Karpas-422 (cell line): ENCODE data around the gene PDE11A. TPM values are rescaled to one million over a fixed set of nuclear protein-coding genes. Genes with fewer than 3 reads are reported as not detected.

Source experiments
- DNase-seq: peaks from one replicate; pipeline ENCODE4 v3.0.0-alpha.2; 2015
- H2AFZ ChIP-seq: fragments of 200-600 bp; sonication (generic); 2 replicates; pipeline ENCODE4 v1.6.1; 2014; ENCODE audit warnings: antibody characterized with exemption, low read length, mixed read lengths
- H3K27ac ChIP-seq: fragments of 200-600 bp; sonication (generic); 2 replicates; pipeline ENCODE4 v1.5.1; 2014; ENCODE audit warnings: mild to moderate bottlenecking, low read length, moderate library complexity
- H3K27me3 ChIP-seq: fragments of 200-600 bp; sonication (generic); 2 replicates; pipeline ENCODE4 v1.6.1; 2014; ENCODE audit warnings: low read length, mixed read lengths
- H3K36me3 ChIP-seq: fragments of 200-600 bp; sonication (generic); 2 replicates; pipeline ENCODE4 v1.6.1; 2014; ENCODE audit warnings: low read length, mixed read lengths; ENCODE audit not compliant: insufficient read depth
- H3K4me1 ChIP-seq: fragments of 200-600 bp; sonication (generic); 2 replicates; pipeline ENCODE4 v1.6.1; 2014; ENCODE audit warnings: mild to moderate bottlenecking, low read length, mixed read lengths
- H3K4me2 ChIP-seq: fragments of 200-600 bp; sonication (generic); 2 replicates; pipeline ENCODE4 v1.6.1; 2014; ENCODE audit warnings: low read length, low read depth, mild to moderate bottlenecking; ENCODE audit not compliant: poor library complexity, severe bottlenecking
- H3K4me3 ChIP-seq: fragments of 200-600 bp; sonication (generic); 2 replicates; pipeline ENCODE4 v1.5.1; 2014; ENCODE audit warnings: mild to moderate bottlenecking, antibody characterized with exemption, low read length, mixed read lengths
- H3K79me2 ChIP-seq: fragments of 200-600 bp; sonication (generic); 2 replicates; pipeline ENCODE4 v1.6.1; 2014; ENCODE audit warnings: mild to moderate bottlenecking, low read length, mixed read lengths
- H3K9ac ChIP-seq: fragments of 200-600 bp; sonication (generic); 2 replicates; pipeline ENCODE4 v1.6.0; 2014; ENCODE audit warnings: low read length
- H3K9me2 ChIP-seq: fragments of 200-600 bp; sonication (generic), shearing (Covaris generic); replicated peaks from 2 replicates; pipeline ENCODE4 v1.6.0; 2014; ENCODE audit warnings: mild to moderate bottlenecking, low read length, moderate library complexity; ENCODE audit not compliant: insufficient read depth
- H3K9me3 ChIP-seq: fragments of 300-700, 200-600 bp; sonication (generic); 2 replicates; pipeline ENCODE4 v1.6.1; 2014; ENCODE audit warnings: low read length, mixed read lengths
- H4K20me1 ChIP-seq: fragments of 200-600 bp; sonication (generic); 2 replicates; pipeline ENCODE4 v1.6.1; 2014; ENCODE audit warnings: mild to moderate bottlenecking, antibody characterized with exemption, low read length, low read depth; ENCODE audit not compliant: insufficient read depth
- total RNA-seq: library from RNA; depleted of rRNA; stranded (reverse); fragments of >200 nt; shearing (Covaris generic); gene quantifications from 2 replicates; pipeline ENCODE4 v1.2.3, GENCODE V29; 2014; ENCODE audit warnings: low replicate concordance

Gene PDE11A
- total RNA-seq, 1 experiment from 2014 or later, result 0.52 TPM

- no peak overlapping the region for H3K9ac ChIP-seq
- no peak overlapping the region for H3K4me3 ChIP-seq
- H3K9me3 ChIP-seq, result no peaks in the 10 kb centered on the region
- no peak overlapping the region for H3K27ac ChIP-seq
- no peaks in the 10 kb centered on the region for H3K36me3 ChIP-seq
- no peaks in the 10 kb centered on the region for H3K27me3 ChIP-seq
- H2AFZ ChIP-seq, result no peak overlapping the region
- no peaks in the 10 kb centered on the region for H4K20me1 ChIP-seq
- H3K4me1 ChIP-seq, result no peaks in the 10 kb centered on the region
- H3K4me2 ChIP-seq, result no peak overlapping the region
- DNase-seq, result no peak
- H3K79me2 ChIP-seq, result no peaks in the 10 kb centered on the region
- no peaks in the 10 kb centered on the region for H3K9me2 ChIP-seq
Observed at GRCh38 chr2:177989029-177989885, 83.3 kb downstream of the PDE11A start.

GRCh38 chr2:177984749-177985148, 87.8 kb downstream of the PDE11A start:
- Histone ChIP-seq H3K9ac (no peak overlapping the region), H3K36me3 (no peaks in the 10 kb centered on the region), H3K27ac (no peak overlapping the region), H3K9me3 (no peaks in the 10 kb centered on the region), H3K4me1 (no peaks in the 10 kb centered on the region), H3K79me2 (no peaks in the 10 kb centered on the region), H3K27me3 (no peaks in the 10 kb centered on the region), H3K4me3 (no peak overlapping the region), H3K9me2 (no peaks in the 10 kb centered on the region), H3K4me2 (no peak overlapping the region), H4K20me1 (no peaks in the 10 kb centered on the region), H2AFZ (no peak overlapping the region)
- no peak for DNase-seq

GRCh38 chr2:177983183-177983788, 89.3 kb downstream of the PDE11A start:
- no peak overlapping the region for H3K4me3 ChIP-seq
- no peaks in the 10 kb centered on the region for H3K9me2 ChIP-seq
- no peak overlapping the region for H2AFZ ChIP-seq
- no peaks in the 10 kb centered on the region for H4K20me1 ChIP-seq
- no peak overlapping the region for H3K9ac ChIP-seq
- no peaks in the 10 kb centered on the region for H3K36me3 ChIP-seq
- H3K9me3 ChIP-seq, result no peaks in the 10 kb centered on the region
- no peak overlapping the region for H3K27ac ChIP-seq
- no peaks in the 10 kb centered on the region for H3K4me1 ChIP-seq
- no peak overlapping the region for H3K4me2 ChIP-seq
- peak; percentile 75 for DNase-seq
- H3K27me3 ChIP-seq, result no peaks in the 10 kb centered on the region
- no peaks in the 10 kb centered on the region for H3K79me2 ChIP-seq

GRCh38 chr2:177972782-177973181, 99.8 kb downstream of the PDE11A start:
- no peaks in the 10 kb centered on the region for H3K4me1 ChIP-seq
- DNase-seq, result no peak
- no peaks in the 10 kb centered on the region for H3K27me3 ChIP-seq
- no peak overlapping the region for H2AFZ ChIP-seq
- no peaks in the 10 kb centered on the region for H3K9me2 ChIP-seq
- no peak overlapping the region for H3K4me2 ChIP-seq
- H3K79me2 ChIP-seq, result no peaks in the 10 kb centered on the region
- no peak overlapping the region for H3K4me3 ChIP-seq
- no peaks in the 10 kb centered on the region for H3K9me3 ChIP-seq
- no peak overlapping the region for H3K9ac ChIP-seq
- no peaks in the 10 kb centered on the region for H3K36me3 ChIP-seq
- no peak overlapping the region for H3K27ac ChIP-seq
- no peaks in the 10 kb centered on the region for H4K20me1 ChIP-seq

- no peaks in the 10 kb centered on the region for H3K9me2 ChIP-seq
- no peaks in the 10 kb centered on the region for H4K20me1 ChIP-seq
- H2AFZ ChIP-seq, result no peak overlapping the region
- no peak overlapping the region for H3K27ac ChIP-seq
- no peak for DNase-seq
- no peaks in the 10 kb centered on the region for H3K4me1 ChIP-seq
- H3K9me3 ChIP-seq, result no peaks in the 10 kb centered on the region
- H3K36me3 ChIP-seq, result no peaks in the 10 kb centered on the region
- H3K79me2 ChIP-seq, result no peaks in the 10 kb centered on the region
- H3K9ac ChIP-seq, result no peak overlapping the region
- no peak overlapping the region for H3K4me2 ChIP-seq
- no peaks in the 10 kb centered on the region for H3K27me3 ChIP-seq
- H3K4me3 ChIP-seq, result no peak overlapping the region
Observed at GRCh38 chr2:177972123-177972522, 100.5 kb downstream of the PDE11A start.

GRCh38 chr2:177970670-177971454, 101.7 kb downstream of the PDE11A start:
- no peaks in the 10 kb centered on the region for H3K9me3 ChIP-seq
- no peak overlapping the region for H2AFZ ChIP-seq
- DNase-seq, result no peak
- H3K9ac ChIP-seq, result no peak overlapping the region
- H3K27ac ChIP-seq, result no peak overlapping the region
- H3K79me2 ChIP-seq, result no peaks in the 10 kb centered on the region
- H3K36me3 ChIP-seq, result no peaks in the 10 kb centered on the region
- no peaks in the 10 kb centered on the region for H3K9me2 ChIP-seq
- H3K4me1 ChIP-seq, result no peaks in the 10 kb centered on the region
- no peaks in the 10 kb centered on the region for H4K20me1 ChIP-seq
- no peak overlapping the region for H3K4me3 ChIP-seq
- no peak overlapping the region for H3K4me2 ChIP-seq
- H3K27me3 ChIP-seq, result no peaks in the 10 kb centered on the region

GRCh38 chr2:177964892-177965291, 107.7 kb downstream of the PDE11A start:
- Histone ChIP-seq H3K4me2 (no peak overlapping the region), H3K36me3 (no peaks in the 10 kb centered on the region), H3K4me1 (no peaks in the 10 kb centered on the region), H3K9me3 (no peaks in the 10 kb centered on the region), H3K9ac (no peak overlapping the region), H3K79me2 (no peaks in the 10 kb centered on the region), H2AFZ (no peak overlapping the region), H3K9me2 (no peaks in the 10 kb centered on the region), H3K27me3 (no peaks in the 10 kb centered on the region), H4K20me1 (no peaks in the 10 kb centered on the region), H3K27ac (no peak overlapping the region), H3K4me3 (no peak overlapping the region)
- DNase-seq, result no peak

- no peak overlapping the region for H3K4me2 ChIP-seq
- H3K9ac ChIP-seq, result no peak overlapping the region
- no peaks in the 10 kb centered on the region for H3K79me2 ChIP-seq
- H3K27ac ChIP-seq, result no peak overlapping the region
- H3K36me3 ChIP-seq, result no peaks in the 10 kb centered on the region
- no peak overlapping the region for H2AFZ ChIP-seq
- no peaks in the 10 kb centered on the region for H3K9me2 ChIP-seq
- H4K20me1 ChIP-seq, result no peaks in the 10 kb centered on the region
- no peak overlapping the region for H3K4me3 ChIP-seq
- DNase-seq, result no peak
- no peaks in the 10 kb centered on the region for H3K9me3 ChIP-seq
- H3K4me1 ChIP-seq, result no peaks in the 10 kb centered on the region
- no peaks in the 10 kb centered on the region for H3K27me3 ChIP-seq
Observed at GRCh38 chr2:177952151-177952550, 120.4 kb downstream of the PDE11A start.
